Adrenal gland (tissue), 12 donors: ENCODE data around the gene CCDC93. TPM values are rescaled to one million over a fixed set of nuclear protein-coding genes. Genes with fewer than 3 reads are reported as not detected.

Source experiments
- DNase-seq, 7 donors: peaks; one replicate each; pipeline ENCODE4 v3.0.0-alpha.2; 2019 to 2020
- H3K27ac ChIP-seq, 5 donors: fragments of 200-600 bp; sonication (generic) in 4 of 5; 1 replicate in 3 of 5; 2 replicates in 2 of 5; pipeline versions ENCODE4 v1.5.1 to v1.8.0; 2016 to 2020; ENCODE audit warnings: mild to moderate bottlenecking in 1 of 5
- H3K27me3 ChIP-seq: fragments of 200-600 bp; 2 replicates; pipeline ENCODE4 v1.8.0; 2021
- H3K36me3 ChIP-seq, 2 donors: fragments of 200-600 bp; replicated peaks in 1 of 2; 1 replicate in 1 of 2; 2 replicates in 1 of 2; pipeline versions ENCODE4 v1.5.1 to v1.8.0; 2018 to 2022
- H3K4me1 ChIP-seq, 2 donors: fragments of 200-600 bp; replicated peaks in 1 of 2; 1 replicate in 1 of 2; 2 replicates in 1 of 2; pipeline versions ENCODE4 v1.5.1 to v1.8.0; 2018 to 2021
- H3K4me3 ChIP-seq, 4 donors: fragments of 200-600 bp; sonication (generic) in 3 of 4; one replicate each; pipeline ENCODE4 v1.5.1; 2016 to 2018
- H3K9me3 ChIP-seq, 3 donors: fragments of 200-600 bp; sonication (generic) in 1 of 3; replicated peaks in 1 of 3; 1 replicate in 2 of 3; 2 replicates in 1 of 3; pipeline versions ENCODE4 v1.5.1 to v1.8.0; 2016 to 2021
- POLR2A ChIP-seq, 2 donors: fragments of 450-650 bp; IDR thresholded peaks; one replicate each; pipeline ENCODE4 v1.6.1; 2017; ENCODE audit warnings: antibody characterized with exemption in 2 of 2, mild to moderate bottlenecking in 2 of 2, moderate library complexity in 1 of 2
- WGBS, 4 donors: extraction: QIAGEN DNeasy Blood & Tissue Kit in 2 of 4; methylation state at CpG; one replicate each; pipeline versions ENCODE4 v1.1.5 to v1.1.7; 2013 to 2017; 5-methylcytosine and 5-hydroxymethylcytosine counted together
- intact Hi-C, 2 donors: fragments of 100-400 bp; cut with DNase I; formaldehyde crosslinking; loops; one replicate each; pipeline versions ENCODE4 v1.14.1 to v1.15.0; 2022 to 2023
- polyA plus RNA-seq, 3 donors: library from polyadenylated mRNA; stranded (reverse); fragments of 200-250 nt in 2 of 3; fragments of 350-450 nt in 1 of 3; fragmentation: Illumina TruSeq in 1 of 3; extraction: RNeasy Lipid Tissue Mini Kit (QIAGEN cat#74804) in 1 of 3; gene quantifications; one replicate each; pipeline ENCODE4 v1.2.3, GENCODE V29; 2013 to 2014
- total RNA-seq, 9 donors: library from RNA; depleted of rRNA in 4 of 9; stranded (reverse); fragments of >200 nt in 4 of 9; fragments of 120-200 nt in 1 of 9; fragmentation: NEBNext Ultra II Directional in 1 of 9; extraction: Animal tissue kit (Norgen Biotek cat#: 25700) in 1 of 9; gene quantifications; one replicate each; pipeline versions ENCODE4 v1.1.0 to v1.2.4, GENCODE V29; 2013 to 2023
- TF ChIP-seq, protein P1 (sequence below), 6 experiments: fragments of 450-650 bp in 4 of 6; fragments of 200-600 bp in 2 of 6; sonication (generic) in 1 of 6; IDR thresholded peaks; 1 replicate in 5 of 6; 2 replicates in 1 of 6; pipeline versions ENCODE4 v1.5.1 to v1.8.0; 2016 to 2021; ENCODE audit warnings: antibody characterized with exemption in 6 of 6, mild to moderate bottlenecking in 2 of 6, moderate library complexity in 1 of 6
- donor health status: healthy with polysubstance abuse.
- donor health status: Bipolar disorder and iron deficiency.
- donor health status: DM: yes; HTN: yes; CAD: no.
- donor health status: DM: no; HTN: no; CAD: no.
- donor health status: DM: no; HTN: no; CAD: no.
- donor health status: DM: yes; HTN: yes; CAD: no.

The CCDC93 gene
- total and polyA plus RNA-seq, 12 donors, result 10.9 to 50.6 (median 33.8) TPM

DNA sequence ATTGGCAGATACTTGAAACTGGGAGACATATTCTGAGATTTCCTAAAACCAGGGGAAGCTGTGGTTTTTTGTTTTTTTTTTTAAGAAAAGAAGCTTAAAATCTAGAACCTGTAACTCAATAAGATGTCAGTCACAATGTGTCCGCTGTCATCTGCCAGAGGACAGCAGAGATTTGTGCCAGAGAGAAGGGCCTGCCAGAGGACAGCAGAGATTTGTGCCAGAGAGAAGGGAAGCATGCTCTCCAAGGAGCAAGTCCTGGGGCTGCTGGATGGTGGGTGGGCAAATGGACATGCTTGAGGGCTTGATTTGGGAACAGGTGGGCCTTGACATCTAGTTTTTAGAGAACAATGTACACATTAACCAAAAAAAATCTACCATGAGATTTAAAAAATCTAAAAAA is 77.9 kb downstream of the CCDC93 start:
- no peaks in the 10 kb centered on the region for H3K27me3 ChIP-seq
- H3K27ac ChIP-seq, result peak overlapping the region in 1 of 5 donors; percentile 29
- H3K9me3 ChIP-seq, result no peaks in the 10 kb centered on the region
- intact Hi-C loops, result no loop called here
- TF ChIP-seq, protein P1, sequence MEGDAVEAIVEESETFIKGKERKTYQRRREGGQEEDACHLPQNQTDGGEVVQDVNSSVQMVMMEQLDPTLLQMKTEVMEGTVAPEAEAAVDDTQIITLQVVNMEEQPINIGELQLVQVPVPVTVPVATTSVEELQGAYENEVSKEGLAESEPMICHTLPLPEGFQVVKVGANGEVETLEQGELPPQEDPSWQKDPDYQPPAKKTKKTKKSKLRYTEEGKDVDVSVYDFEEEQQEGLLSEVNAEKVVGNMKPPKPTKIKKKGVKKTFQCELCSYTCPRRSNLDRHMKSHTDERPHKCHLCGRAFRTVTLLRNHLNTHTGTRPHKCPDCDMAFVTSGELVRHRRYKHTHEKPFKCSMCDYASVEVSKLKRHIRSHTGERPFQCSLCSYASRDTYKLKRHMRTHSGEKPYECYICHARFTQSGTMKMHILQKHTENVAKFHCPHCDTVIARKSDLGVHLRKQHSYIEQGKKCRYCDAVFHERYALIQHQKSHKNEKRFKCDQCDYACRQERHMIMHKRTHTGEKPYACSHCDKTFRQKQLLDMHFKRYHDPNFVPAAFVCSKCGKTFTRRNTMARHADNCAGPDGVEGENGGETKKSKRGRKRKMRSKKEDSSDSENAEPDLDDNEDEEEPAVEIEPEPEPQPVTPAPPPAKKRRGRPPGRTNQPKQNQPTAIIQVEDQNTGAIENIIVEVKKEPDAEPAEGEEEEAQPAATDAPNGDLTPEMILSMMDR (IDR thresholded peaks at IDR 0.05), result no peak
- no peak for TF ChIP-seq POLR2A (IDR thresholded peaks at IDR 0.05)
- no peak for DNase-seq
- 0 to 3% (median 0%) methylated on average over 1 of the region's 1 CpG for WGBS, 4 donors
- peaks cover 0 to 91% of the 10 kb centered on the region in 2 donors for H3K36me3 ChIP-seq
- peaks cover 10 to 12% of the 10 kb centered on the region in 2 donors for H3K4me1 ChIP-seq
- no peak overlapping the region for H3K4me3 ChIP-seq

DNA sequence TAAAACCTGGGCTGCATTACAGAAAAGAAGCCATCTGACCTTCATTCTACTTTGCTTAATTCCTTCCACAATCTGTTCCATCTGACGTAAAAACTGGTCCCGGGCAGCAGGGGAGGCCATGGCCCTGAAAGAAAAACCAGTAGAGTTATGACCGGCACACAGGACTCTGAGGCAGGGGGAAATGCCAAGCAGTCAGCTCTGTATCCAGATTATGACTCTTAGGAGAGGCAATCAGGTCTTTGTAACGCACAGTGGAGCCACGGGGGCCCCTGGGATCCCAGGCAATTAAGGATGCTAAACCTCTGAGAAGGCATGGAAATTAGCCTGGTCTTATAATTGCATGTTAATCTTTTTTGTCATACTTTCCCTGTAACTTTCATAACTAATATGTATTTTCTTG is 78.4 kb downstream of the CCDC93 start:
- intact Hi-C loops, result no loop called here
- WGBS, 4 donors, result 43 to 62% (median 57%) methylated on average over 5 of the region's 5 CpGs
- Histone ChIP-seq H3K9me3 (no peaks in the 10 kb centered on the region), H3K36me3 (peaks cover 0 to 91% of the 10 kb centered on the region in 2 donors), H3K4me3 (no peak overlapping the region), H3K27ac (peak overlapping the region in 1 of 5 donors; percentile 29), H3K27me3 (no peaks in the 10 kb centered on the region), H3K4me1 (peaks cover 10 to 12% of the 10 kb centered on the region in 2 donors)
- no peak for TF ChIP-seq POLR2A (IDR thresholded peaks at IDR 0.05)
- TF ChIP-seq, protein P1 (IDR thresholded peaks at IDR 0.05), result no peak
- peak in 5 of 7 donors; percentile 39 to 69 (median 58) for DNase-seq

DNA sequence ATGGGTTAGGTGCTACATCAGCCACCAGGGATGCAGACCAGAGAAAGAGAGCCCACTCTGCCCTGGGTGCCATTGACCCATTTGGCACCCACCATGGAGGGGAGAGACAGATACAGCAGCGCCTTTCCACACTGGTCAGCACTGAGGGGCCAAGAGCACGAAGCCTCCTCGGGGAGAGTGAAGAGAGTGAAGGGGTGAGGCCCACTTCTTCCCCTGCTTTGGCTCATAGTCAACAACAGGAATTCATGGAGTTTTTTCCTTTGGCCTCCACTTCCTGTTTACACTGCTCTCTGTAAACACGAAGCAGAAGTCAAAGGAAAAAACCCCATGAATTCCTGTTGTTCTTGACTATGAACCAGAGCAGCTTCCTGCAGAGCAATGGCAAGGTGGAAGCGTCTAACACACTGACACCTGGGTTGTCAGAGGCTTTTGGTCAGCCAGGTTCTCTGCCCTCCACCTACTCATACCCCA is 80.0 kb downstream of the CCDC93 start:
- H3K36me3 ChIP-seq, result peaks cover 0 to 89% of the 10 kb centered on the region in 2 donors

DNA sequence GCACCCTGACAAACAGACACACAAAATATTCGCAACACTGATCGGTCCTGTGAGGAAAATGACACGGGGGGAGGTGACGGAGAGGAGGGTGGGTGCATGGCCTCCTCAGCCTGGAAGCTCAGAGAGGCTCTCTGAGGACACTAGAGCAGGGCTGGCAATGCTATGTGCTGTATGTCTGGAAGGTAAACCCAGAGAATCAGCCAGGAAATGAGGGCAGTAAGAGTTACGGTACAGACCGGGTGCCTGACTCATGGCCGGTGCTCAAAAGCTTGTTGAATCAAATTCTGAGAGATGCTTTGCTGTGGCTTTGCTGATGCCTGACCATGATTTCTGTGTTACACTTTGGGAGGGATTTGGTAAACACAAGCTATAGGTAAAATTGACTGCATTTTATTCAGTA is 81.9 kb downstream of the CCDC93 start:
- H3K4me1 ChIP-seq, result peaks cover 4 to 5% of the 10 kb centered on the region in 2 donors
- no peak overlapping the region for H3K27ac ChIP-seq
- WGBS, 4 donors, result 95 to 98% (median 96%) methylated on average over 7 of the region's 7 CpGs
- intact Hi-C loops, result no loop called here
- no peak for DNase-seq
- TF ChIP-seq, protein P1 (IDR thresholded peaks at IDR 0.05), result no peak
- TF ChIP-seq POLR2A (IDR thresholded peaks at IDR 0.05), result no peak
- no peaks in the 10 kb centered on the region for H3K9me3 ChIP-seq
- H3K4me3 ChIP-seq, result no peak overlapping the region
- peaks cover 0 to 74% of the 10 kb centered on the region in 2 donors for H3K36me3 ChIP-seq
- no peaks in the 10 kb centered on the region for H3K27me3 ChIP-seq

More for the DNA sequence above, 80.0 kb downstream of the CCDC93 start:
- H3K27me3 ChIP-seq, result no peaks in the 10 kb centered on the region
- 59 to 69% (median 67%) methylated on average over 5 of the region's 5 CpGs for WGBS, 4 donors
- TF ChIP-seq, protein P1 (IDR thresholded peaks at IDR 0.05), result no peak
- TF ChIP-seq POLR2A (IDR thresholded peaks at IDR 0.05), result no peak
- no peak overlapping the region for H3K4me3 ChIP-seq
- H3K27ac ChIP-seq, result no peak overlapping the region
- intact Hi-C loops, result no loop called here
- no peak for DNase-seq
- no peaks in the 10 kb centered on the region for H3K9me3 ChIP-seq
- H3K4me1 ChIP-seq, result peaks cover 10 to 12% of the 10 kb centered on the region in 2 donors
